ENCODE results near the gene TMEM117. TPM values are rescaled to one million over a fixed set of nuclear protein-coding genes. Genes with fewer than 3 reads are reported as not detected.

The TMEM117 gene
- total and polyA plus RNA-seq, 11 donors = 3.7 to 13.5 (median 7.3) TPM

DNA sequence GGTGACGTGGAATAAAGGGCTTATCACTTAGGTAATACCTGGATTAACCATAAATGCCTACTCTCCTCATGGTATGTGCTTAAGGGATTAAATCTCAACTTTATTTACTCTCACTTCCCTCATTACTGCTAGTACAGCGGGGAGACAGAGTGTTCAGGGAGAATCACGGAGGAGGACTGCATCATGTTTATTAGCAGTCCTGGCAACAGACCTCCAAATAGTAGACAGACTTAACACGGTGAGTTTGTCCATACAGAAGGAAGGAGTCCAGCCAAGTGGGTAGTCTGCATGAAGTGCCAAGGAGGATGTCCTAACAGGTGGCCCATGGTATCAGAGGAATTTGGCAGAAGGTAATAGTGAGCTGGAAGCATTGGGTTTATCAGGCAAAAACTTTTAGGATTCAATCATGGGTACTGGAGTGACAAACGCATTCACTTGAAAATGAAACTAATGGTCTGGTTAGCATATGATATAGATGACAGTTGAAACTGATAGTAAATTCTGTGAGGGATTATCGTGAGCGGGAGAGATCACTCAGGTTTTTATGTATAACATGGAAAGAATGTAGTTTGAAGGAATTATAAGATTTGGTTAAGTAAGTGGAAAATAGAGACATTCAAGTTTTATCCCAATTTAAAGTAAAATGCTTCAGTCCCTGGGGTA lies 471.8 kb downstream of the TMEM117 start:
- no peaks in the 10 kb centered on the region for H3K27me3 ChIP-seq
- DNase-seq = no peak
- peaks cover 0 to 5% (median 0%) of the 10 kb centered on the region in 12 donors for H3K4me1 ChIP-seq
- H3K9me3 ChIP-seq = peaks cover 0 to 19% (median 4%) of the 10 kb centered on the region in 12 donors
- no peak overlapping the region for H3K27ac ChIP-seq
- WGBS, 4 donors = 63 to 67% (median 64%) methylated on average over 7 of the region's 7 CpGs
- H3K36me3 ChIP-seq = no peaks in the 10 kb centered on the region
- TF ChIP-seq CTCF (IDR thresholded peaks at IDR 0.05) (no peak), POLR2A (IDR thresholded peaks at IDR 0.05) (no peak)
- intact Hi-C loops (cut with DNase I) = loop anchor here in 1 of 10 donors (10.0 kb wide), 1 partner anchor 293 kb away; no protein-coding TSS in a partner anchor
- ATAC-seq = peak in 1 of 4 donors; percentile 58
- H3K4me3 ChIP-seq = no peak overlapping the region

GRCh38 chr12:44313188-44313587 lies 477.3 kb downstream of the TMEM117 start:
- peaks cover 0 to 23% (median 9%) of the 10 kb centered on the region in 12 donors for H3K9me3 ChIP-seq
- no peaks in the 10 kb centered on the region for H3K36me3 ChIP-seq
- H3K4me3 ChIP-seq = no peak overlapping the region
- TF ChIP-seq POLR2A (IDR thresholded peaks at IDR 0.05) = no peak
- TF ChIP-seq CTCF (IDR thresholded peaks at IDR 0.05) = no peak
- H3K4me1 ChIP-seq = peaks cover 0 to 4% (median 0%) of the 10 kb centered on the region in 12 donors
- ATAC-seq = no peak
- intact Hi-C loops (cut with DNase I) = no loop called here
- no peak overlapping the region for H3K27ac ChIP-seq
- DNase-seq = no peak
- H3K27me3 ChIP-seq = no peaks in the 10 kb centered on the region

DNA sequence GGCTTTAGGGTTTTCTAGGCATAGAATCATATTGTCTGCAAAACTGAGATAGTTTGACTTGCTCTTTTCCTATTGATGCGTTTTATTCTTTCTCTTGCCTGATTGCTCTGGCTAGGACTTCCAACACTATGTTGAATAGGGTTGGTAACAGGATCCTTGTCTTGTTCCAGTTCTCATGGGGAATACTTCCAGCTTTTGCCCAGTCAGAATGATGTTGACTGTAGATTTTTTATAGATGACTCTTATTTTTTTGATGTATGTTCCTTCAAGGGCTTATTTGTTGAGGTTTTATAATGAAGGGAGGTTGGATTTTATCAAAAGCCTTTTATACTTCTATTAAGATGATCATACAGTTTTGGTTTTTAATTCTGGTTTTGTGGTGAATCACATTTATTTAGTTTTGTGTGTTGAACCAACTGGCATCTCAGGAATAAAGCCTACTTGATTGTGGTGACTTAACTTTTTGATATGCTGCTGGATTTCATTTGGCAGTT lies 478.2 kb downstream of the TMEM117 start:
- Histone ChIP-seq H3K4me3 (no peak overlapping the region), H3K4me1 (peaks cover 0 to 4% (median 0%) of the 10 kb centered on the region in 12 donors), H3K27ac (no peak overlapping the region), H3K36me3 (no peaks in the 10 kb centered on the region), H3K9me3 (peaks cover 0 to 23% (median 9%) of the 10 kb centered on the region in 12 donors), H3K27me3 (no peaks in the 10 kb centered on the region)
- intact Hi-C loops (cut with DNase I) = no loop called here
- no peak for TF ChIP-seq CTCF (IDR thresholded peaks at IDR 0.05)
- TF ChIP-seq POLR2A (IDR thresholded peaks at IDR 0.05) = no peak
- 83 to 89% (median 85%) methylated on average over 1 of the region's 1 CpG for WGBS, 4 donors
- ATAC-seq = no peak
- no peak for DNase-seq

- 71 to 78% (median 78%) methylated on average over 7 of the region's 7 CpGs for WGBS, 4 donors
- DNase-seq (no peak), ATAC-seq (peak in 1 of 4 donors; percentile 64)
- peaks cover 0 to 4% (median 0%) of the 10 kb centered on the region in 12 donors for H3K4me1 ChIP-seq
- peaks cover 0 to 14% (median 5%) of the 10 kb centered on the region in 12 donors for H3K9me3 ChIP-seq
- intact Hi-C loops (cut with DNase I) = no loop called here
- H3K4me3 ChIP-seq = no peak overlapping the region
- no peaks in the 10 kb centered on the region for H3K27me3 ChIP-seq
- TF ChIP-seq POLR2A (IDR thresholded peaks at IDR 0.05) (no peak), CTCF (IDR thresholded peaks at IDR 0.05) (peak in 6 of 12 donors; percentile 7 to 42 (median 23))
- H3K27ac ChIP-seq = no peak overlapping the region
- H3K36me3 ChIP-seq = no peaks in the 10 kb centered on the region
These were observed 481.8 kb downstream of the TMEM117 start for GRCh38 chr12:44317651-44318126.
